CD4-positive, alpha-beta memory T cell (primary cell): ENCODE data around the gene CES3. TPM values are rescaled to one million over a fixed set of nuclear protein-coding genes. Genes with fewer than 3 reads are reported as not detected.
A peak's percentile ranks its signal among the peaks of the same experiment; 100 is the strongest.

ENCODE experiments used
- CTCF ChIA-PET: fragments of 350-600 bp; sonication (Branson Sonifier 250); formaldehyde crosslinking; loops from one replicate; lab custom pipeline; 2021; ENCODE audit warnings: inconsistent platforms; ENCODE audit not compliant: partially characterized antibody; lab: Charles Lee
- POLR2A ChIA-PET: fragments of 350-600 bp; sonication (Branson Sonifier 250); formaldehyde crosslinking; loops from one replicate; lab custom pipeline; 2021; ENCODE audit not compliant: partially characterized antibody; lab: Charles Lee
- DNase-seq, 5 donors: peaks; one replicate each; pipeline versions ENCODE4 v3.0.0 to v3.0.0-alpha.2; 2020 to 2022; ENCODE audit warnings: mixed read lengths in 1 of 5
- H3K27ac ChIP-seq: one replicate; pipeline ENCODE4 v1.7.0; 2013; ENCODE audit warnings: low read depth, low read length
- H3K27me3 ChIP-seq: 2 replicates; pipeline ENCODE4 v1.7.0; 2013; ENCODE audit warnings: mild to moderate bottlenecking, low read length, moderate library complexity; ENCODE audit not compliant: insufficient read depth
- H3K36me3 ChIP-seq: 2 replicates; pipeline ENCODE4 v1.7.0; 2013; ENCODE audit warnings: mild to moderate bottlenecking, low read length, moderate library complexity; ENCODE audit not compliant: insufficient read depth
- H3K4me1 ChIP-seq: 2 replicates; pipeline ENCODE4 v1.7.0; 2013; ENCODE audit warnings: mild to moderate bottlenecking, low read length, moderate library complexity; ENCODE audit not compliant: insufficient read depth
- H3K4me3 ChIP-seq, 2 donors: one replicate each; pipeline ENCODE4 v1.7.0; 2013; ENCODE audit warnings: low read length in 2 of 2, mild to moderate bottlenecking in 1 of 2
- H3K9me3 ChIP-seq, 2 donors: one replicate each; pipeline ENCODE4 v1.7.0; 2013; ENCODE audit warnings: low read length in 2 of 2, control low read depth in 1 of 2; ENCODE audit not compliant: control insufficient read depth in 1 of 2
- H3K27ac Mint-ChIP-seq, 7 donors: one replicate each; pipeline ENCODE4 v1.8.0; 2020 to 2021; ENCODE audit warnings: mixed read lengths in 7 of 7, mild to moderate bottlenecking in 6 of 7, inconsistent platforms in 3 of 7, moderate library complexity in 3 of 7
- H3K27me3 Mint-ChIP-seq, 2 donors: one replicate each; pipeline ENCODE4 v1.8.0; 2020 to 2021; ENCODE audit warnings: mixed read lengths in 2 of 2
- H3K36me3 Mint-ChIP-seq, 2 donors: one replicate each; pipeline ENCODE4 v1.8.0; 2020 to 2021; ENCODE audit warnings: mixed read lengths in 2 of 2, inconsistent platforms in 1 of 2, mild to moderate bottlenecking in 1 of 2
- H3K4me1 Mint-ChIP-seq, 4 donors: one replicate each; pipeline ENCODE4 v1.8.0; 2020 to 2021; ENCODE audit warnings: mixed read lengths in 4 of 4, mild to moderate bottlenecking in 1 of 4
- H3K4me3 Mint-ChIP-seq, 8 donors: one replicate each; pipeline ENCODE4 v1.8.0; 2020 to 2021; ENCODE audit warnings: mixed read lengths in 8 of 8, mild to moderate bottlenecking in 7 of 8, moderate library complexity in 6 of 8, inconsistent platforms in 3 of 8
- H3K9me3 Mint-ChIP-seq, 8 donors: one replicate each; pipeline ENCODE4 v1.8.0; 2020 to 2021; ENCODE audit warnings: mixed read lengths in 8 of 8, mild to moderate bottlenecking in 5 of 8, inconsistent platforms in 3 of 8, moderate library complexity in 1 of 8
- intact Hi-C: fragments of 100-400 bp; cut with micrococcal nuclease; formaldehyde crosslinking; loops from one replicate; pipeline ENCODE4 v1.15.1; 2023
- polyA plus RNA-seq, 2 donors: library from polyadenylated mRNA; unstranded; fragments of 300-500 nt; fragmentation: Illumina TruSeq; gene quantifications; one replicate each; pipeline ENCODE4 v1.2.3, GENCODE V29; 2021
- total RNA-seq, 2 experiments: library from RNA; stranded (reverse); gene quantifications; one replicate each; pipeline ENCODE4 v1.2.3, GENCODE V29; 2021

Gene CES3
- under 1 TPM; 0.32 to 0.61 TPM for total RNA-seq
- not detected for polyA plus RNA-seq

DNA sequence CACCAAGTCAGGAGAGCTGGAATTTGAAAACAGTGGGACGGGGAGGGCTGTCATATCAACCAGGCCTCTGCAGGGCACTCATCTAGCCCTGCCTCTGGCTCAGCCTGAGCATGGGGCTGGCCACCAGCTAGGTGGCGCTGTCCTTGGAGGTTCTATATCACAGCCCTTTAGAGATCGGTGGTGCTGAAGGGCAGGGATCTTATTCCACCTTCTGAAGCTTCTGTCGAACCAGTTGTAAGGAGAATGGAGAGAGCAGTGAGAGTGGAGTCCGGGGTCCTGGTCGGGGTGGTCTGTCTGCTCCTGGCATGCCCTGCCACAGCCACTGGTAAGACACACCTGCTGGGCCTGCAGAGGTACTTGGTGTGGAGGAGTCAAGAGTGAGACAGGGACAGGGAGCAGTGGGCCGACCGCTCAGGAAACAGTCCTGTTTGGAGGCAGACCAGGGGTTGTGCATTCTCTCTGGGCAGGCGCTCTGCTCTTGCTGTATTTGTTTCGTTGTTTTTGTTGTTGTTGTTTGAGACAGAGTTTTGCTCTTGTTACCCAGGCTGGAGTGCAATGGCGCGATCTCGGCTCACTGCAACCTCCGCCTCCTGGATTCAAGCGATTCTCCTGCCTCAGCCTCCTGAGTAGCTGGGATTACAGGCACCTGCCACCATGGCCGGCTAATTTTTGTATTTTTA is at the start of gene CES3:
Gene CES3 (plus strand): TSS at position 202 of the 680 bp plus-strand sequence. CDS start 42 bp downstream, at position 244.
- Mint-ChIP-seq H3K4me3 (peak within 1 kb of the TSS in 3 of 8 donors; percentile 6 to 40 (median 17)), H3K27ac (peak within 1 kb of the TSS in 2 of 7 donors; percentile 49 to 73), H3K4me1 (peaks cover 6 to 14% (median 6%) of the 10 kb centered on the region in 4 donors), H3K9me3 (no peaks in the 10 kb centered on the region), H3K27me3 (peaks cover 3% of the 10 kb centered on the region in 2 donors), H3K36me3 (no peaks in the 10 kb centered on the region)
- POLR2A ChIA-PET, result no interaction called here
- H3K4me3 ChIP-seq, result no peak within 1 kb of the TSS
- no peaks in the 10 kb centered on the region for H3K4me1 ChIP-seq
- no peaks in the 10 kb centered on the region for H3K36me3 ChIP-seq
- intact Hi-C loops, result no loop called here
- no peak within 1 kb of the TSS for H3K27ac ChIP-seq
- no peaks in the 10 kb centered on the region for H3K9me3 ChIP-seq
- CTCF ChIA-PET, result interaction anchor here (0.8 to 1.9 kb wide), 7 partner anchors 18 to 383 kb away, joined by 3 to 6 read pairs (median 3); no protein-coding TSS in a partner anchor
- peak; percentile 36 to 66 (median 41) for DNase-seq
- H3K27me3 ChIP-seq, result no peaks in the 10 kb centered on the region

DNA sequence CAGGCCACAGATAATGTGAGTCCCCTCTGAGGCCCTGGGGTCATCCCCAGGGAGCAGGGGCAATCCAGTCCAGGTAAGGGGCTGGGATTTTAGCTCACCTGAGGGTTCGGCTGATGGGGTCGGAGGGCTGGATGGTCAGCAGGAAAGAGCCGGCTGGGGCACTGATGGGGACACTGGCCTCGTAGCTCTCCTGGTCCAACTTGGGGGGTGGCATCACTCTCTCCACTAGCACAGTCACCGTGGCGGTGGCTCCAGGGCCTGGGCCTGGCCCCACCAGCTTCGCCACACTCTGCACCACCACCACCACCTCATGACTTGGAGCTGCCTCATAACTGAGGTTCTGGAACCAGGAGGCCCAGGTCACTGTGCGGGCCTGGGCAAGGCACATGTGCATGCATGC is 49.3 kb upstream of the CES3 start:
- ChIA-PET POLR2A (no interaction called here), CTCF (no interaction called here)
- Histone ChIP-seq H3K4me1 (no peaks in the 10 kb centered on the region), H3K27ac (no peak overlapping the region), H3K9me3 (no peaks in the 10 kb centered on the region), H3K36me3 (no peaks in the 10 kb centered on the region), H3K27me3 (no peaks in the 10 kb centered on the region), H3K4me3 (no peak overlapping the region)
- peaks cover 0 to 1% of the 10 kb centered on the region in 2 donors for H3K27me3 Mint-ChIP-seq
- no peak overlapping the region for H3K27ac Mint-ChIP-seq
- H3K9me3 Mint-ChIP-seq, result no peaks in the 10 kb centered on the region
- no peak overlapping the region for H3K4me3 Mint-ChIP-seq
- DNase-seq, result no peak
- intact Hi-C loops, result no loop called here
- no peaks in the 10 kb centered on the region for H3K36me3 Mint-ChIP-seq
- H3K4me1 Mint-ChIP-seq, result no peaks in the 10 kb centered on the region

GRCh38 chr16:66913081-66913480 is 48.0 kb upstream of the CES3 start:
- H3K9me3 Mint-ChIP-seq, result no peaks in the 10 kb centered on the region
- Histone ChIP-seq H3K27ac (no peak overlapping the region), H3K4me1 (no peaks in the 10 kb centered on the region), H3K4me3 (no peak overlapping the region), H3K27me3 (no peaks in the 10 kb centered on the region), H3K9me3 (no peaks in the 10 kb centered on the region), H3K36me3 (no peaks in the 10 kb centered on the region)
- CTCF ChIA-PET, result interaction anchor here (0.6 kb wide), 1 partner anchor 31 kb away, joined by 3 read pairs; no protein-coding TSS in a partner anchor
- H3K4me3 Mint-ChIP-seq, result no peak overlapping the region
- DNase-seq, result no peak
- POLR2A ChIA-PET, result no interaction called here
- H3K4me1 Mint-ChIP-seq, result no peaks in the 10 kb centered on the region
- no peaks in the 10 kb centered on the region for H3K36me3 Mint-ChIP-seq
- no peak overlapping the region for H3K27ac Mint-ChIP-seq
- intact Hi-C loops, result no loop called here
- H3K27me3 Mint-ChIP-seq, result peaks cover 0 to 1% of the 10 kb centered on the region in 2 donors

GRCh38 chr16:66913711-66914110 is 47.4 kb upstream of the CES3 start:
- intact Hi-C loops, result no loop called here
- no peaks in the 10 kb centered on the region for H3K27me3 ChIP-seq
- Mint-ChIP-seq H3K4me3 (no peak overlapping the region), H3K4me1 (no peaks in the 10 kb centered on the region), H3K36me3 (no peaks in the 10 kb centered on the region), H3K27me3 (peaks cover 0 to 1% of the 10 kb centered on the region in 2 donors), H3K27ac (no peak overlapping the region), H3K9me3 (no peaks in the 10 kb centered on the region)
- no peaks in the 10 kb centered on the region for H3K36me3 ChIP-seq
- no peak for DNase-seq
- no peak overlapping the region for H3K4me3 ChIP-seq
- POLR2A ChIA-PET, result no interaction called here
- CTCF ChIA-PET, result no interaction called here
- H3K27ac ChIP-seq, result no peak overlapping the region
- no peaks in the 10 kb centered on the region for H3K4me1 ChIP-seq
- no peaks in the 10 kb centered on the region for H3K9me3 ChIP-seq

GRCh38 chr16:66914541-66914940 is 46.5 kb upstream of the CES3 start:
- H3K4me3 ChIP-seq, result no peak overlapping the region
- POLR2A ChIA-PET, result interaction anchor here (1.2 kb wide), 1 partner anchor 19 kb away, joined by 3 read pairs; no protein-coding TSS in a partner anchor
- CTCF ChIA-PET, result interaction anchor here (0.9 kb wide), 1 partner anchor 14 kb away, joined by 3 read pairs; no protein-coding TSS in a partner anchor
- intact Hi-C loops, result no loop called here
- H3K4me1 ChIP-seq, result no peaks in the 10 kb centered on the region
- no peaks in the 10 kb centered on the region for H3K27me3 ChIP-seq
- H3K27ac ChIP-seq, result no peak overlapping the region
- H3K9me3 Mint-ChIP-seq, result no peaks in the 10 kb centered on the region
- H3K9me3 ChIP-seq, result no peaks in the 10 kb centered on the region
- H3K4me3 Mint-ChIP-seq, result no peak overlapping the region
- H3K27ac Mint-ChIP-seq, result no peak overlapping the region
- no peaks in the 10 kb centered on the region for H3K36me3 ChIP-seq
- H3K27me3 Mint-ChIP-seq, result peaks cover 3 to 4% of the 10 kb centered on the region in 2 donors
- no peaks in the 10 kb centered on the region for H3K4me1 Mint-ChIP-seq
- H3K36me3 Mint-ChIP-seq, result no peaks in the 10 kb centered on the region
- DNase-seq, result no peak

- no peaks in the 10 kb centered on the region for H3K27me3 ChIP-seq
- H3K4me3 Mint-ChIP-seq, result no peak overlapping the region
- no peaks in the 10 kb centered on the region for H3K36me3 Mint-ChIP-seq
- no peaks in the 10 kb centered on the region for H3K36me3 ChIP-seq
- H3K27me3 Mint-ChIP-seq, result peaks cover 3 to 4% of the 10 kb centered on the region in 2 donors
- CTCF ChIA-PET, result interaction anchor here (0.9 kb wide), 1 partner anchor 14 kb away, joined by 3 read pairs; no protein-coding TSS in a partner anchor
- intact Hi-C loops, result no loop called here
- no peak overlapping the region for H3K27ac Mint-ChIP-seq
- H3K9me3 ChIP-seq, result no peaks in the 10 kb centered on the region
- no peaks in the 10 kb centered on the region for H3K4me1 Mint-ChIP-seq
- no peaks in the 10 kb centered on the region for H3K4me1 ChIP-seq
- H3K27ac ChIP-seq, result no peak overlapping the region
- H3K9me3 Mint-ChIP-seq, result no peaks in the 10 kb centered on the region
- peak in 1 of 5 donors; percentile 13 for DNase-seq
- POLR2A ChIA-PET, result interaction anchor here (1.2 kb wide), 1 partner anchor 19 kb away, joined by 3 read pairs; no protein-coding TSS in a partner anchor
- H3K4me3 ChIP-seq, result no peak overlapping the region
These were observed 46.0 kb upstream of the CES3 start for GRCh38 chr16:66915041-66915440.

- Mint-ChIP-seq H3K36me3 (no peaks in the 10 kb centered on the region), H3K4me3 (no peak overlapping the region), H3K27ac (no peak overlapping the region), H3K9me3 (no peaks in the 10 kb centered on the region), H3K4me1 (no peaks in the 10 kb centered on the region), H3K27me3 (peaks cover 5 to 6% of the 10 kb centered on the region in 2 donors)
- CTCF ChIA-PET, result no interaction called here
- no peak overlapping the region for H3K27ac ChIP-seq
- intact Hi-C loops, result no loop called here
- no peak overlapping the region for H3K4me3 ChIP-seq
- no peaks in the 10 kb centered on the region for H3K36me3 ChIP-seq
- POLR2A ChIA-PET, result no interaction called here
- no peaks in the 10 kb centered on the region for H3K4me1 ChIP-seq
- no peaks in the 10 kb centered on the region for H3K27me3 ChIP-seq
- peak in 1 of 5 donors; percentile 18 for DNase-seq
- H3K9me3 ChIP-seq, result no peaks in the 10 kb centered on the region
These were observed 44.5 kb upstream of the CES3 start for GRCh38 chr16:66916518-66916917.
